K562 (cell line): ENCODE results near the gene BST1. TPM values are rescaled to one million over a fixed set of nuclear protein-coding genes. Genes with fewer than 3 reads are reported as not detected.
A peak's percentile ranks its signal among the peaks of the same experiment; 100 is the strongest.

ENCODE experiments used
- GABPA ChIP-seq: fragments of 200-800 bp; sonication (Bioruptor generic); conservative IDR thresholded peaks from 2 replicates; pipeline ENCODE4 v1.6.1; 2016; ENCODE audit warnings: low read depth, missing genetic modification characterization, missing compliant biosample characterization
- HDAC6 ChIP-seq: IDR thresholded peaks from 2 replicates; pipeline ENCODE4 v1.6.1; 2012; ENCODE audit warnings: low read depth, mild to moderate bottlenecking, control low read depth, inconsistent platforms, low read length, moderate library complexity
- IFI16 ChIP-seq: fragments of 250-450 bp; sonication (Bioruptor Pico); IDR thresholded peaks from 2 replicates; pipeline ENCODE4 v2.1.2; 2022; ENCODE audit warnings: mild to moderate bottlenecking, inconsistent platforms
- SLC30A9 ChIP-seq: fragments of 250-450 bp; sonication (Bioruptor Pico); IDR thresholded peaks from 2 replicates; pipeline ENCODE4 v1.8.0; 2022; ENCODE audit warnings: mild to moderate bottlenecking, moderate library complexity
- SMAD4 ChIP-seq: fragments of 250-450 bp; sonication (Bioruptor Pico); conservative IDR thresholded peaks from 2 replicates; pipeline ENCODE4 v1.8.0; 2021; ENCODE audit warnings: inconsistent platforms, mild to moderate bottlenecking, moderate library complexity
- SMARCC2 ChIP-seq: fragments of 450-650 bp; IDR thresholded peaks from 2 replicates; pipeline ENCODE4 v1.6.1; 2017; ENCODE audit warnings: antibody characterized with exemption, moderate library complexity, mild to moderate bottlenecking, low read depth
- SNRNP70 ChIP-seq: fragments of 200-400 bp; formaldehyde crosslinking; optimal IDR thresholded peaks from 2 replicates; pipeline ENCODE3; 2017; ENCODE audit warnings: low read depth, low read length
- STAT5A ChIP-seq: IDR thresholded peaks from 2 replicates; pipeline ENCODE4 v1.6.1; 2012; ENCODE audit warnings: low read length, inconsistent platforms, borderline replicate concordance
- ZNF165 ChIP-seq: fragments of 250-450 bp; sonication (Bioruptor Pico); IDR thresholded peaks from 2 replicates; pipeline ENCODE4 v1.4.0; 2020; ENCODE audit warnings: borderline replicate concordance
- ZNF444 ChIP-seq: fragments of 250-450 bp; sonication (Bioruptor Pico); IDR thresholded peaks from 2 replicates; pipeline ENCODE4 v1.4.0; 2020; ENCODE audit warnings: mild to moderate bottlenecking, moderate library complexity
- ZNF668 ChIP-seq: fragments of 250-450 bp; sonication (Bioruptor Pico); IDR thresholded peaks from 2 replicates; pipeline ENCODE4 v1.8.0; 2022; ENCODE audit warnings: mild to moderate bottlenecking, inconsistent platforms
- ZNF696 ChIP-seq: fragments of 250-450 bp; sonication (Bioruptor Pico); conservative IDR thresholded peaks from 2 replicates; pipeline ENCODE4 v1.4.0; 2020; ENCODE audit warnings: mild to moderate bottlenecking, moderate library complexity
- ZNF699 ChIP-seq: fragments of 250-450 bp; sonication (Bioruptor Pico); IDR thresholded peaks from 2 replicates; pipeline ENCODE4 v1.8.0; 2021; ENCODE audit warnings: mild to moderate bottlenecking, moderate library complexity; ENCODE audit not compliant: insufficient replicate concordance
- polyA plus RNA-seq, 8 experiments: library from polyadenylated mRNA; depleted of rRNA in 4 of 8; stranded (reverse) in 5 of 8; unstranded in 3 of 8; fragments of >200 nt; fragmentation: Nextera tagmentation in 2 of 8; fragmentation: Illumina TruSeq in 1 of 8; extraction: Ambion mirVana in 2 of 8; extraction: Trizol in 1 of 8; gene quantifications; 2 replicates each; pipeline versions ENCODE4 v1.2.1 to v1.2.3, GENCODE V29; 2011 to 2014; ENCODE audit warnings: inconsistent platforms in 1 of 8, missing spikeins in 1 of 8
- total RNA-seq, 7 experiments: library from RNA; depleted of rRNA in 6 of 7; stranded (reverse); fragments of >200 nt in 6 of 7; fragmentation: Illumina TruSeq in 2 of 7; extraction: Trizol in 2 of 7; gene quantifications; 2 replicates each; pipeline versions ENCODE4 v1.2.1 to v1.2.3, GENCODE V29; 2011 to 2021; ENCODE audit warnings: low replicate concordance in 1 of 7
- TF ChIP-seq, protein P1 (sequence below): fragments of 450-650 bp; IDR thresholded peaks from 2 replicates; pipeline ENCODE4 v1.6.1; 2016; ENCODE audit warnings: mild to moderate bottlenecking, moderate library complexity
- TF ChIP-seq, protein P2 (sequence below): fragments of 250-450 bp; sonication (Bioruptor Pico); IDR thresholded peaks from 2 replicates; pipeline ENCODE4 v1.8.0; 2021; ENCODE audit warnings: mild to moderate bottlenecking, moderate library complexity

The BST1 gene
- total and polyA plus RNA-seq, 9 of the 15 experiments (the other 6 are each of a cell fraction or from before 2014, with no cell fraction given), result 0.04 to 0.38 (median 0.07) TPM; not detected in 6

DNA sequence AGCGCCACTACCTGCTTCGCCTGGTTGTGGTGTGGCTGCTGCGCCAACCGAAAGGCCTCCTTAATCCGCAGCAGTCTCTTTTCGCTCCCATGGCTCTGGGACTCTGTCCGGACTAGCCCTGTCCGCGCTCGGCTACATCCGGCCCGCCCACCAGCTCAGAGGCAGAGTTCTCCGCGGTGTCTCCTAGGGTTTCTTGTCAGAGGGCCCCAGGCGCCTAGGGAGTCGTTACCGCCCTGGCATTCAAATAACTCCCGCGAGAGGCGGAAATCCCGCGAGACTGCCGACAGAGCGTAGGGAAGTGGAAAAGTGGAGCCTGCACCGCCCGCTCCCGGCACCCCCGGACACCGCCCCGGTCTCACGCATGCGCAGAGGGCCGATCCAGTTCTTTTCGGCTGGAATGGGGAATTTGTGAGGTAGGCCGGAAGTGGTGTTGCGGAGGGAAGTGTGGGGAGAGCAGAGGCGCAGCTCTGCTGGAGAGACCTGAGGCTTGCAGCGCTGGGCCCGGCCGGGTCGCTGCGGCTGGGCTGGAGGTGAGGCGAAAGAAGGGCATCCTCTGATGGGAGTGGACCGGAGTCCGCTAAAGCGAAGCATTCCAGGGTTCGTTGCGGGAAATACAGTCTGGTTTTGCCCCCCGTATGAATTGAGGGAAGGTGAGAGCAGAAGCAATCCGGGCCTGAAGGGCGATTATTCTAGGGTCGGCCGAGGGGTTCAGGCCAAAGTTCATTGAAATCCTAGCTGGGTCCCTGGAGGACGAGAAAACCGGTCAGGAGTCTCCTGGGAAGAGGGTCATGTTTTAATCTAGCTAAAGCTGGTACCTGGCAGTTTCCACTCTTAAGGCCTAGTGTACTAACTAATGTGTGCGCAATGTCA lies 21.3 kb upstream of the BST1 start, which contains the start of gene FAM200B (continued):
- TF ChIP-seq, protein P1, sequence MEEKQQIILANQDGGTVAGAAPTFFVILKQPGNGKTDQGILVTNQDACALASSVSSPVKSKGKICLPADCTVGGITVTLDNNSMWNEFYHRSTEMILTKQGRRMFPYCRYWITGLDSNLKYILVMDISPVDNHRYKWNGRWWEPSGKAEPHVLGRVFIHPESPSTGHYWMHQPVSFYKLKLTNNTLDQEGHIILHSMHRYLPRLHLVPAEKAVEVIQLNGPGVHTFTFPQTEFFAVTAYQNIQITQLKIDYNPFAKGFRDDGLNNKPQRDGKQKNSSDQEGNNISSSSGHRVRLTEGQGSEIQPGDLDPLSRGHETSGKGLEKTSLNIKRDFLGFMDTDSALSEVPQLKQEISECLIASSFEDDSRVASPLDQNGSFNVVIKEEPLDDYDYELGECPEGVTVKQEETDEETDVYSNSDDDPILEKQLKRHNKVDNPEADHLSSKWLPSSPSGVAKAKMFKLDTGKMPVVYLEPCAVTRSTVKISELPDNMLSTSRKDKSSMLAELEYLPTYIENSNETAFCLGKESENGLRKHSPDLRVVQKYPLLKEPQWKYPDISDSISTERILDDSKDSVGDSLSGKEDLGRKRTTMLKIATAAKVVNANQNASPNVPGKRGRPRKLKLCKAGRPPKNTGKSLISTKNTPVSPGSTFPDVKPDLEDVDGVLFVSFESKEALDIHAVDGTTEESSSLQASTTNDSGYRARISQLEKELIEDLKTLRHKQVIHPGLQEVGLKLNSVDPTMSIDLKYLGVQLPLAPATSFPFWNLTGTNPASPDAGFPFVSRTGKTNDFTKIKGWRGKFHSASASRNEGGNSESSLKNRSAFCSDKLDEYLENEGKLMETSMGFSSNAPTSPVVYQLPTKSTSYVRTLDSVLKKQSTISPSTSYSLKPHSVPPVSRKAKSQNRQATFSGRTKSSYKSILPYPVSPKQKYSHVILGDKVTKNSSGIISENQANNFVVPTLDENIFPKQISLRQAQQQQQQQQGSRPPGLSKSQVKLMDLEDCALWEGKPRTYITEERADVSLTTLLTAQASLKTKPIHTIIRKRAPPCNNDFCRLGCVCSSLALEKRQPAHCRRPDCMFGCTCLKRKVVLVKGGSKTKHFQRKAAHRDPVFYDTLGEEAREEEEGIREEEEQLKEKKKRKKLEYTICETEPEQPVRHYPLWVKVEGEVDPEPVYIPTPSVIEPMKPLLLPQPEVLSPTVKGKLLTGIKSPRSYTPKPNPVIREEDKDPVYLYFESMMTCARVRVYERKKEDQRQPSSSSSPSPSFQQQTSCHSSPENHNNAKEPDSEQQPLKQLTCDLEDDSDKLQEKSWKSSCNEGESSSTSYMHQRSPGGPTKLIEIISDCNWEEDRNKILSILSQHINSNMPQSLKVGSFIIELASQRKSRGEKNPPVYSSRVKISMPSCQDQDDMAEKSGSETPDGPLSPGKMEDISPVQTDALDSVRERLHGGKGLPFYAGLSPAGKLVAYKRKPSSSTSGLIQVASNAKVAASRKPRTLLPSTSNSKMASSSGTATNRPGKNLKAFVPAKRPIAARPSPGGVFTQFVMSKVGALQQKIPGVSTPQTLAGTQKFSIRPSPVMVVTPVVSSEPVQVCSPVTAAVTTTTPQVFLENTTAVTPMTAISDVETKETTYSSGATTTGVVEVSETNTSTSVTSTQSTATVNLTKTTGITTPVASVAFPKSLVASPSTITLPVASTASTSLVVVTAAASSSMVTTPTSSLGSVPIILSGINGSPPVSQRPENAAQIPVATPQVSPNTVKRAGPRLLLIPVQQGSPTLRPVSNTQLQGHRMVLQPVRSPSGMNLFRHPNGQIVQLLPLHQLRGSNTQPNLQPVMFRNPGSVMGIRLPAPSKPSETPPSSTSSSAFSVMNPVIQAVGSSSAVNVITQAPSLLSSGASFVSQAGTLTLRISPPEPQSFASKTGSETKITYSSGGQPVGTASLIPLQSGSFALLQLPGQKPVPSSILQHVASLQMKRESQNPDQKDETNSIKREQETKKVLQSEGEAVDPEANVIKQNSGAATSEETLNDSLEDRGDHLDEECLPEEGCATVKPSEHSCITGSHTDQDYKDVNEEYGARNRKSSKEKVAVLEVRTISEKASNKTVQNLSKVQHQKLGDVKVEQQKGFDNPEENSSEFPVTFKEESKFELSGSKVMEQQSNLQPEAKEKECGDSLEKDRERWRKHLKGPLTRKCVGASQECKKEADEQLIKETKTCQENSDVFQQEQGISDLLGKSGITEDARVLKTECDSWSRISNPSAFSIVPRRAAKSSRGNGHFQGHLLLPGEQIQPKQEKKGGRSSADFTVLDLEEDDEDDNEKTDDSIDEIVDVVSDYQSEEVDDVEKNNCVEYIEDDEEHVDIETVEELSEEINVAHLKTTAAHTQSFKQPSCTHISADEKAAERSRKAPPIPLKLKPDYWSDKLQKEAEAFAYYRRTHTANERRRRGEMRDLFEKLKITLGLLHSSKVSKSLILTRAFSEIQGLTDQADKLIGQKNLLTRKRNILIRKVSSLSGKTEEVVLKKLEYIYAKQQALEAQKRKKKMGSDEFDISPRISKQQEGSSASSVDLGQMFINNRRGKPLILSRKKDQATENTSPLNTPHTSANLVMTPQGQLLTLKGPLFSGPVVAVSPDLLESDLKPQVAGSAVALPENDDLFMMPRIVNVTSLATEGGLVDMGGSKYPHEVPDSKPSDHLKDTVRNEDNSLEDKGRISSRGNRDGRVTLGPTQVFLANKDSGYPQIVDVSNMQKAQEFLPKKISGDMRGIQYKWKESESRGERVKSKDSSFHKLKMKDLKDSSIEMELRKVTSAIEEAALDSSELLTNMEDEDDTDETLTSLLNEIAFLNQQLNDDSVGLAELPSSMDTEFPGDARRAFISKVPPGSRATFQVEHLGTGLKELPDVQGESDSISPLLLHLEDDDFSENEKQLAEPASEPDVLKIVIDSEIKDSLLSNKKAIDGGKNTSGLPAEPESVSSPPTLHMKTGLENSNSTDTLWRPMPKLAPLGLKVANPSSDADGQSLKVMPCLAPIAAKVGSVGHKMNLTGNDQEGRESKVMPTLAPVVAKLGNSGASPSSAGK, result no peak
- TF ChIP-seq SMARCC2 (no peak), ZNF444 (CRISPR knock-in tag) (no peak), STAT5A (no peak; the same call in 1 of the 2 replicates), ZNF668 (CRISPR knock-in tag) (no peak), GABPA (tag) (peak; percentile 91), SLC30A9 (CRISPR knock-in tag) (no peak), ZNF165 (CRISPR knock-in tag) (0 out of 2 replicates have a peak, but pooled peaks have one; percentile 62), IFI16 (no peak), SMAD4 (no peak), ZNF699 (CRISPR knock-in tag) (no peak), SNRNP70 (no peak), HDAC6 (no peak), ZNF696 (CRISPR knock-in tag) (no peak)
- TF ChIP-seq, protein P2, sequence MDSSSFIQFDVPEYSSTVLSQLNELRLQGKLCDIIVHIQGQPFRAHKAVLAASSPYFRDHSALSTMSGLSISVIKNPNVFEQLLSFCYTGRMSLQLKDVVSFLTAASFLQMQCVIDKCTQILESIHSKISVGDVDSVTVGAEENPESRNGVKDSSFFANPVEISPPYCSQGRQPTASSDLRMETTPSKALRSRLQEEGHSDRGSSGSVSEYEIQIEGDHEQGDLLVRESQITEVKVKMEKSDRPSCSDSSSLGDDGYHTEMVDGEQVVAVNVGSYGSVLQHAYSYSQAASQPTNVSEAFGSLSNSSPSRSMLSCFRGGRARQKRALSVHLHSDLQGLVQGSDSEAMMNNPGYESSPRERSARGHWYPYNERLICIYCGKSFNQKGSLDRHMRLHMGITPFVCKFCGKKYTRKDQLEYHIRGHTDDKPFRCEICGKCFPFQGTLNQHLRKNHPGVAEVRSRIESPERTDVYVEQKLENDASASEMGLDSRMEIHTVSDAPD (CRISPR knock-in tag), result no peak
